Loucy (cell line): ENCODE measurements around the gene ZER1.

Experiments
- H2AFZ ChIP-seq: fragments of 200-600 bp; sonication (generic); 2 replicates; pipeline ENCODE4 v1.6.0; 2016; ENCODE audit warnings: antibody characterized with exemption, mild to moderate bottlenecking, low read length, moderate library complexity
- H3F3A ChIP-seq: fragments of 200-600 bp; 2 replicates; pipeline ENCODE4 v1.6.0; 2016; ENCODE audit warnings: antibody characterized with exemption, low read depth, mild to moderate bottlenecking
- H3K27me3 ChIP-seq: fragments of 200-600 bp; sonication (generic); 2 replicates; pipeline ENCODE4 v1.6.1; 2014; ENCODE audit warnings: low read length, mild to moderate bottlenecking; ENCODE audit not compliant: insufficient read depth, poor library complexity, severe bottlenecking
- H3K36me3 ChIP-seq: fragments of 200-600 bp; sonication (generic); 2 replicates; pipeline ENCODE4 v1.6.1; 2016; ENCODE audit warnings: low read length; ENCODE audit not compliant: insufficient read depth
- H3K4me1 ChIP-seq: fragments of 200-600 bp; sonication (generic); 2 replicates; pipeline ENCODE4 v1.5.1; 2014; ENCODE audit warnings: low read length, mild to moderate bottlenecking; ENCODE audit not compliant: insufficient read depth, poor library complexity, severe bottlenecking
- H3K4me2 ChIP-seq: fragments of 200-600 bp; sonication (generic); 2 replicates; pipeline ENCODE4 v1.6.0; 2014; ENCODE audit warnings: antibody characterized with exemption, low read length, low read depth, mild to moderate bottlenecking; ENCODE audit not compliant: poor library complexity, severe bottlenecking
- H3K4me3 ChIP-seq: fragments of 200-600 bp; sonication (generic); 2 replicates; pipeline ENCODE4 v1.5.1; 2014; ENCODE audit warnings: low read length, mild to moderate bottlenecking, mixed read lengths; ENCODE audit not compliant: poor library complexity, severe bottlenecking
- H3K79me2 ChIP-seq: fragments of 200-600 bp; sonication (generic); 2 replicates; pipeline ENCODE4 v1.6.1; 2014; ENCODE audit warnings: low read length; ENCODE audit not compliant: insufficient read depth
- H3K9ac ChIP-seq: fragments of 200-600 bp; sonication (generic); 2 replicates; pipeline ENCODE4 v1.6.0; 2014; ENCODE audit warnings: mild to moderate bottlenecking, low read depth, low read length, moderate library complexity; ENCODE audit not compliant: poor library complexity, severe bottlenecking
- H3K9me2 ChIP-seq: fragments of 200-600 bp; sonication (generic); replicated peaks from 2 replicates; pipeline ENCODE4 v1.6.1; 2016; ENCODE audit warnings: low read depth, low read length, mixed read lengths
- H3K9me3 ChIP-seq: fragments of 200-600 bp; sonication (generic); 2 replicates; pipeline ENCODE4 v1.6.1; 2014; ENCODE audit warnings: mild to moderate bottlenecking, antibody characterized with exemption, low read length, low read depth; ENCODE audit not compliant: insufficient read depth
- H4K20me1 ChIP-seq: fragments of 200-600 bp; sonication (generic); 2 replicates; pipeline ENCODE4 v1.6.0; 2014; ENCODE audit warnings: antibody characterized with exemption, low read length, mild to moderate bottlenecking; ENCODE audit not compliant: insufficient read depth, poor library complexity, severe bottlenecking
- EZH2phosphoT487 ChIP-seq: fragments of 200-600 bp; IDR thresholded peaks from 2 replicates; pipeline ENCODE4 v1.6.1; 2018; ENCODE audit warnings: antibody characterized with exemption, mild to moderate bottlenecking, moderate library complexity, borderline replicate concordance
- TF ChIP-seq, protein P1 (sequence below): fragments of 200-600 bp; sonication (generic); conservative IDR thresholded peaks from 2 replicates; pipeline ENCODE4 v1.5.1; 2014; ENCODE audit warnings: mild to moderate bottlenecking, antibody characterized with exemption, low read length

ZER1 gene

DNA sequence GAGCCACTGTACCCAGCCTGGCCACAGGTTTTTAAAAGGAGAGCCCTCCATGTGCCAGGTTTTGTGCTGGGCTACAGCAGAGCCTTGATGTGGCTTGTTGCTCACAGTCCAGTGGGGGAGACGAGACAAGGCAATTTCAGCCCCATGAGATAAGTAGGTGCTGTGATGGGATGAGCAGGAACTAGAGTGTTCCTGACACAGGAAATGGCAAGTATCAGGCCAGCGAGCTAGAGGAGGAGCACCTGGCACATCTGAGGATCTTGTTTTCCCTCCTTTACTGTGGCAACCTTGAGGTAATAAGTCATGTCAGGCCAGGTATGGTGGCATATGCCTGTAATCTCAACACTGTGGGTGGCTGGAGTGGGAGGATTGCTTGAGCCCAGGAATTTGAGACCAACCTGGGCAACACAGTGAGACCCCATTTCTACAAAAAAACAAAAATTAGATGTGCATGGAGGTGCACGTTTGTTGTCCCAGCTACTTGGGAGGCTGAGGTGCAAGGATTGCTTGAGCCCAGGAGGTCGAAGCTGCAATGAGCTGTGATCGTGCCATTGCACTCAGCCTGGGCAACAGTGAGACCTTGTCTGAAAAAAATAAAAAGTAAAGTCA lies 44.0 kb downstream of the ZER1 start:
- Histone ChIP-seq H3K36me3 (no peaks in the 10 kb centered on the region), H3K4me3 (no peak overlapping the region), H3K9me2 (no peaks in the 10 kb centered on the region), H3K4me2 (no peak overlapping the region), H3K79me2 (peaks cover 12% of the 10 kb centered on the region), H2AFZ (no peak overlapping the region), H3F3A (no peaks in the 10 kb centered on the region), H3K9ac (no peak overlapping the region), H3K4me1 (peaks cover 6% of the 10 kb centered on the region), H3K9me3 (no peaks in the 10 kb centered on the region), H4K20me1 (no peaks in the 10 kb centered on the region), H3K27me3 (no peaks in the 10 kb centered on the region)
- TF ChIP-seq, protein P1, sequence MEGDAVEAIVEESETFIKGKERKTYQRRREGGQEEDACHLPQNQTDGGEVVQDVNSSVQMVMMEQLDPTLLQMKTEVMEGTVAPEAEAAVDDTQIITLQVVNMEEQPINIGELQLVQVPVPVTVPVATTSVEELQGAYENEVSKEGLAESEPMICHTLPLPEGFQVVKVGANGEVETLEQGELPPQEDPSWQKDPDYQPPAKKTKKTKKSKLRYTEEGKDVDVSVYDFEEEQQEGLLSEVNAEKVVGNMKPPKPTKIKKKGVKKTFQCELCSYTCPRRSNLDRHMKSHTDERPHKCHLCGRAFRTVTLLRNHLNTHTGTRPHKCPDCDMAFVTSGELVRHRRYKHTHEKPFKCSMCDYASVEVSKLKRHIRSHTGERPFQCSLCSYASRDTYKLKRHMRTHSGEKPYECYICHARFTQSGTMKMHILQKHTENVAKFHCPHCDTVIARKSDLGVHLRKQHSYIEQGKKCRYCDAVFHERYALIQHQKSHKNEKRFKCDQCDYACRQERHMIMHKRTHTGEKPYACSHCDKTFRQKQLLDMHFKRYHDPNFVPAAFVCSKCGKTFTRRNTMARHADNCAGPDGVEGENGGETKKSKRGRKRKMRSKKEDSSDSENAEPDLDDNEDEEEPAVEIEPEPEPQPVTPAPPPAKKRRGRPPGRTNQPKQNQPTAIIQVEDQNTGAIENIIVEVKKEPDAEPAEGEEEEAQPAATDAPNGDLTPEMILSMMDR = no peak
- no peak for TF ChIP-seq EZH2phosphoT487

DNA sequence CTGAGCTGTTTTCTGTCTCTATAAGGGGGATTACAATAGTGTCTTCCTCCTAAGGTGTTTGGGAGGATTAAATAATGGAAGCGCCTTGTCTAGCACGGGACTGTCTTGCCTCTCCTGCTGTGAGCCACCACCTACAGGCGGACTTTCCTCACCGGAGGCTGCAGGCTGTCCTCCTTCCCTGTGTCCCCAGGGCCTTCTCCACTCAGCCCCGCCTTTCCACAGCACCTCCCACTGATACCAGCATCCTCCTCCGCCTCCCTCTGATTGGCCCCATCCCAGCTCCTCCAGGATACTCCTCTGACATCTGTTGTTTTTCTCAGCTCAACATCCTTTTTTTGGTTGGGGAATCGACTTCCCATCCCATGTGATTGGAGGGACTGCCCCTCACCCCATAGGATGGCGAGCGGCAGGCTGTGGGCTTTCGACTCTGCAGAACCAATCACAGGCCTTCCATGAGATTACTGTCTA lies 46.9 kb downstream of the ZER1 start:
- peaks cover 6% of the 10 kb centered on the region for H3K4me1 ChIP-seq
- no peaks in the 10 kb centered on the region for H3F3A ChIP-seq
- H3K79me2 ChIP-seq = peaks cover 15% of the 10 kb centered on the region
- H3K9ac ChIP-seq = peak overlapping the region; percentile 36
- H3K9me2 ChIP-seq = no peaks in the 10 kb centered on the region
- H3K27me3 ChIP-seq = no peaks in the 10 kb centered on the region
- H3K4me2 ChIP-seq = peak overlapping the region; percentile 76
- H2AFZ ChIP-seq = peak overlapping the region; percentile 55; the same call in 1 of the 2 replicates
- H4K20me1 ChIP-seq = no peaks in the 10 kb centered on the region
- H3K9me3 ChIP-seq = no peaks in the 10 kb centered on the region
- TF ChIP-seq EZH2phosphoT487 = no peak
- TF ChIP-seq, protein P1 = no peak
- H3K36me3 ChIP-seq = no peaks in the 10 kb centered on the region
- peak overlapping the region; percentile 85 for H3K4me3 ChIP-seq

GRCh38 chr9:128723866-128724743 lies 47.6 kb downstream of the ZER1 start, which contains the start of gene ZDHHC12:
TSS of gene ZDHHC12 (minus strand) at chr9:128724127. CDS start at chr9:128724093, 34 bp downstream.
- Histone ChIP-seq H4K20me1 (no peaks in the 10 kb centered on the region), H3K36me3 (no peaks in the 10 kb centered on the region), H3K79me2 (peaks cover 15% of the 10 kb centered on the region), H3K9me2 (no peaks in the 10 kb centered on the region), H3K9ac (peak within 1 kb of the TSS; percentile 86), H3K4me2 (peak within 1 kb of the TSS; percentile 85), H3F3A (no peaks in the 10 kb centered on the region), H3K4me3 (peak within 1 kb of the TSS; percentile 85), H3K27me3 (no peaks in the 10 kb centered on the region), H3K4me1 (peaks cover 6% of the 10 kb centered on the region), H3K9me3 (no peaks in the 10 kb centered on the region), H2AFZ (peak within 1 kb of the TSS; percentile 70; the same call in 1 of the 2 replicates)
- TF ChIP-seq, protein P1 = no peak
- TF ChIP-seq EZH2phosphoT487 = no peak
